MM.1S (cell line): ENCODE data around the gene SSBP2.

Experiments
- DNase-seq: peaks from one replicate; pipeline ENCODE4 v3.0.0-alpha.2; 2015
- H2AFZ ChIP-seq: fragments of 300-600 bp; sonication (generic); 2 replicates; pipeline ENCODE4 v1.6.0; 2016; ENCODE audit warnings: antibody characterized with exemption, low read length
- H3F3A ChIP-seq: fragments of 300-600 bp; sonication (generic); 2 replicates; pipeline ENCODE4 v1.6.1; 2016; ENCODE audit warnings: mild to moderate bottlenecking, antibody characterized with exemption, low read length, moderate library complexity, mixed read lengths; ENCODE audit not compliant: insufficient read depth
- H3K27ac ChIP-seq: fragments of 300-600 bp; sonication (generic); 2 replicates; pipeline ENCODE4 v1.5.1; 2016; ENCODE audit warnings: mild to moderate bottlenecking, low read length
- H3K27me3 ChIP-seq: fragments of 300-600 bp; sonication (generic); replicated peaks from 2 replicates; pipeline ENCODE4 v1.6.0; 2016; ENCODE audit warnings: low read length; ENCODE audit not compliant: insufficient read depth
- H3K36me3 ChIP-seq: fragments of 300-600 bp; sonication (generic); replicated peaks from 2 replicates; pipeline ENCODE4 v1.6.1; 2016; ENCODE audit warnings: mild to moderate bottlenecking, low read length, mixed read lengths; ENCODE audit not compliant: insufficient read depth
- H3K4me1 ChIP-seq: fragments of 300-600 bp; sonication (generic); 2 replicates; pipeline ENCODE4 v1.6.1; 2016; ENCODE audit warnings: low read length, mixed read lengths
- H3K4me2 ChIP-seq: fragments of 300-600 bp; sonication (generic); 2 replicates; pipeline ENCODE4 v1.6.0; 2016; ENCODE audit warnings: low read depth, low read length
- H3K4me3 ChIP-seq: fragments of 300-600 bp; sonication (generic); 2 replicates; pipeline ENCODE4 v1.5.1; 2016; ENCODE audit warnings: low read length, mixed read lengths
- H3K79me2 ChIP-seq: fragments of 300-600 bp; sonication (generic); 2 replicates; pipeline ENCODE4 v1.6.1; 2016; ENCODE audit warnings: mixed run types, low read length, mixed read lengths
- H3K9ac ChIP-seq: fragments of 300-600 bp; sonication (generic); 2 replicates; pipeline ENCODE4 v1.6.1; 2016; ENCODE audit warnings: low read length, mixed read lengths
- H3K9me2 ChIP-seq: fragments of 300-600 bp; sonication (generic); replicated peaks from 2 replicates; pipeline ENCODE4 v1.6.1; 2016; ENCODE audit warnings: mild to moderate bottlenecking, low read length, mixed read lengths; ENCODE audit not compliant: insufficient read depth
- H3K9me3 ChIP-seq: fragments of 300-600 bp; sonication (generic); replicated peaks from 2 replicates; pipeline ENCODE4 v1.6.1; 2016; ENCODE audit warnings: mild to moderate bottlenecking, low read length, mixed read lengths; ENCODE audit not compliant: insufficient read depth
- H4K20me1 ChIP-seq: fragments of 300-600 bp; sonication (generic); 2 replicates; pipeline ENCODE4 v1.6.1; 2016; ENCODE audit warnings: mild to moderate bottlenecking, low read length, moderate library complexity, mixed read lengths; ENCODE audit not compliant: insufficient read depth
- EZH2 ChIP-seq: fragments of 300-600 bp; sonication (generic); optimal IDR thresholded peaks from 2 replicates; pipeline ENCODE3; 2017; ENCODE audit warnings: low read depth, mild to moderate bottlenecking, antibody characterized with exemption, low read length, mixed read lengths
- EZH2phosphoT487 ChIP-seq: fragments of 300-600 bp; sonication (generic); IDR thresholded peaks from 2 replicates; pipeline ENCODE4 v1.6.1; 2018; ENCODE audit warnings: antibody characterized with exemption, low read length
- TF ChIP-seq, protein P1 (sequence below): fragments of 300-600 bp; sonication (generic); IDR thresholded peaks from 2 replicates; pipeline ENCODE4 v1.5.1; 2016; ENCODE audit warnings: antibody characterized with exemption, low read length, mixed read lengths

Gene SSBP2

DNA sequence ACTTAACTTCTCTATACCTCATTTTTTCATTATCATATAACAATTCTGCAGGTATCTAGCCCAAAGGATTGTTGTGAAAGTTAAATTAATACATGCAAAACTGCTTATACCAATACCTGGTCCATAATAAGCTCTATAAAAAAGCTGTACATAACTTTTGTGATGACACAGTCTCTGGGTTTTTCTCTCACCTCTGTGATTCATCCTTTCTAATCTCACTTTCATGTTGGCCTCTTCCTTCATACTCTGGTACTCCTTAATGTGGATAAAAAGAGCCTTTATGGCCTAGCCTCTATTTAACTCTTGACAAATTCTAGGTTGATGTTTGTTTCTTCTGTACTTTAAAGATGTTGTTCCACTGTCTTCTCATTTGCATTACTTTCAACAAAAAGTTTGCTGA, 194.1 kb downstream of the SSBP2 start:
- Histone ChIP-seq H3F3A (no peaks in the 10 kb centered on the region), H2AFZ (no peak overlapping the region), H3K4me1 (peaks cover 6% of the 10 kb centered on the region; the same call in 1 of the 2 replicates), H3K27me3 (no peaks in the 10 kb centered on the region), H4K20me1 (no peaks in the 10 kb centered on the region), H3K9me3 (no peaks in the 10 kb centered on the region), H3K36me3 (no peaks in the 10 kb centered on the region), H3K9me2 (no peaks in the 10 kb centered on the region), H3K4me3 (no peak overlapping the region), H3K4me2 (no peak overlapping the region), H3K27ac (no peak overlapping the region), H3K9ac (no peak overlapping the region), H3K79me2 (0 out of 2 replicates have a peak, but pooled peaks cover 4% of the 10 kb centered on the region)
- no peak for DNase-seq
- no peak for TF ChIP-seq EZH2
- TF ChIP-seq, protein P1, sequence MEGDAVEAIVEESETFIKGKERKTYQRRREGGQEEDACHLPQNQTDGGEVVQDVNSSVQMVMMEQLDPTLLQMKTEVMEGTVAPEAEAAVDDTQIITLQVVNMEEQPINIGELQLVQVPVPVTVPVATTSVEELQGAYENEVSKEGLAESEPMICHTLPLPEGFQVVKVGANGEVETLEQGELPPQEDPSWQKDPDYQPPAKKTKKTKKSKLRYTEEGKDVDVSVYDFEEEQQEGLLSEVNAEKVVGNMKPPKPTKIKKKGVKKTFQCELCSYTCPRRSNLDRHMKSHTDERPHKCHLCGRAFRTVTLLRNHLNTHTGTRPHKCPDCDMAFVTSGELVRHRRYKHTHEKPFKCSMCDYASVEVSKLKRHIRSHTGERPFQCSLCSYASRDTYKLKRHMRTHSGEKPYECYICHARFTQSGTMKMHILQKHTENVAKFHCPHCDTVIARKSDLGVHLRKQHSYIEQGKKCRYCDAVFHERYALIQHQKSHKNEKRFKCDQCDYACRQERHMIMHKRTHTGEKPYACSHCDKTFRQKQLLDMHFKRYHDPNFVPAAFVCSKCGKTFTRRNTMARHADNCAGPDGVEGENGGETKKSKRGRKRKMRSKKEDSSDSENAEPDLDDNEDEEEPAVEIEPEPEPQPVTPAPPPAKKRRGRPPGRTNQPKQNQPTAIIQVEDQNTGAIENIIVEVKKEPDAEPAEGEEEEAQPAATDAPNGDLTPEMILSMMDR = no peak
- no peak for TF ChIP-seq EZH2phosphoT487

DNA sequence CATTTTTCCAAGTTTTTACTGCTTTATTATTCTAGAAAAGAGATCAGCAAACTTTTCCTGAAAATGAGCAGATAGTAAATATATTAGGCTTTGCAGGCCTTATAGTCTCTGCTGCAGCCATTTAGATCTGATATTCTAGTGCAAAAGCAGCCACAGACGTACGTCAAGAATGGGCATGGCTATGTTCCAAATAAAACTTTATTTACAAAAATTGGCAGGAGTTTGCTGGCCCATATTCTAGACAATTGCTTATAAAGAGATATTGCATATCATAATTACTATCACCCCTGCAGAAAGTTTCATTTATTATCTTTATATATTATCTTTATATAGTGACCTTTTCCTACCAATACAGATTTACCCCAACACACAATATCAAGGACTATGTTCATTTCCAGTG, 195.0 kb downstream of the SSBP2 start:
- H3F3A ChIP-seq = no peaks in the 10 kb centered on the region
- TF ChIP-seq, protein P1 = no peak
- no peak for TF ChIP-seq EZH2phosphoT487
- no peak for TF ChIP-seq EZH2
- H4K20me1 ChIP-seq = no peaks in the 10 kb centered on the region
- no peaks in the 10 kb centered on the region for H3K36me3 ChIP-seq
- DNase-seq = no peak
- H3K4me3 ChIP-seq = no peak overlapping the region
- H3K27ac ChIP-seq = no peak overlapping the region
- no peak overlapping the region for H2AFZ ChIP-seq
- no peaks in the 10 kb centered on the region for H3K9me3 ChIP-seq
- peaks cover 6% of the 10 kb centered on the region; the same call in 1 of the 2 replicates for H3K4me1 ChIP-seq
- no peak overlapping the region for H3K4me2 ChIP-seq
- no peak overlapping the region for H3K9ac ChIP-seq
- H3K9me2 ChIP-seq = no peaks in the 10 kb centered on the region
- H3K79me2 ChIP-seq = 0 out of 2 replicates have a peak, but pooled peaks cover 4% of the 10 kb centered on the region
- no peaks in the 10 kb centered on the region for H3K27me3 ChIP-seq

DNA sequence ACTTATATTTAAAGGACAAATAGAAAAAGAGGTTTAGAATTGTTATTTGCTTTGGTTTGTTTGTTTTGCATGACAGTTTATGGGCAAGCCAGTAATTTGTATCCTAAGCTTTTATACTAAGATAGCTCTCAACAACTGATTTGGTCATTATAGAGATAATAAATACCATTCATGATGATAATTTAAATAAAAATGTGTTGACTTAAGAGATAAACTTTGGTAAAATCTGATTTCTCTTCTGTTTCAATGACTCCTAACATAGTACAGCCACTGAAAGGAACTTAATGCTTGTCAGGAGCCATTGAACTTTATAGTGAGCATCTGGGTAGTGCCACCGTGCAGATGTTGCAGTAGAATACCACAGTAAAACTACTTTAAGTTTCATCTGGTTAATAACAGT, 196.2 kb downstream of the SSBP2 start:
- Histone ChIP-seq H3K36me3 (no peaks in the 10 kb centered on the region), H3K4me1 (peaks cover 6% of the 10 kb centered on the region; the same call in 1 of the 2 replicates), H3F3A (no peaks in the 10 kb centered on the region), H3K4me3 (no peak overlapping the region), H3K27me3 (no peaks in the 10 kb centered on the region), H3K79me2 (0 out of 2 replicates have a peak, but pooled peaks cover 4% of the 10 kb centered on the region), H2AFZ (no peak overlapping the region), H3K9me3 (no peaks in the 10 kb centered on the region), H3K9ac (no peak overlapping the region), H3K27ac (no peak overlapping the region), H3K9me2 (no peaks in the 10 kb centered on the region), H3K4me2 (no peak overlapping the region), H4K20me1 (no peaks in the 10 kb centered on the region)
- TF ChIP-seq, protein P1 = no peak
- TF ChIP-seq EZH2phosphoT487 = no peak
- TF ChIP-seq EZH2 = no peak
- no peak for DNase-seq
